ENCODE data around the gene CWF19L2.

The CWF19L2 gene

DNA sequence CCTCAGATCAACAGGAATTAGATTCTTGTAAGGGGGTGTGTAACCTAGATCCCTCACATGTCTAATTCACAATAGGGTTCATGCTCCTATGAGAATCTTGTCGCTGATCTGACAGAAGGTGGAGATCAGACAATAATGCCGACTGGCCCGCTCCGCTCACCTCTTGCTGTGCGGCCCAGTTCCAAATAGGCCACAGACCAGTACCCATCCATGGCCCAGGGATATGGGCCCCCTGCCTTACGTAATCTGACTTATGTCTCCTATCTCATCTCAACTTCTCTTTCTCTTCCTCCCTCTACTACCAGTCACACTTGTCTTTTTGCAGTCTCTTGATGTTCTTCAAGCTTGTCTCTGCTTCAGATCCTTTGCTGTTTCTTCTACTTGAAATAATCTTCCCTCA lies 70.0 kb downstream of the CWF19L2 start:
- Histone ChIP-seq H2AFZ (ENCODE audit: low read length, unreplicated experiment) (no peak overlapping the region), H3K27ac (ENCODE audit: low read depth, low read length) (no peak overlapping the region), H3K4me3 (ENCODE audit: low read depth, low read length) (no peak overlapping the region), H3K79me2 (ENCODE audit: control insufficient read depth, insufficient read depth, low read length, unreplicated experiment) (no peaks in the 10 kb centered on the region), H3K4me1 (ENCODE audit: control insufficient read depth, insufficient read depth, low read length, unreplicated experiment) (peaks cover 8% of the 10 kb centered on the region), H3K36me3 (ENCODE audit: insufficient read depth, low read length) (peaks cover 10% of the 10 kb centered on the region), H3K27me3 (ENCODE audit: insufficient read depth, low read length) (no peaks in the 10 kb centered on the region)

DNA sequence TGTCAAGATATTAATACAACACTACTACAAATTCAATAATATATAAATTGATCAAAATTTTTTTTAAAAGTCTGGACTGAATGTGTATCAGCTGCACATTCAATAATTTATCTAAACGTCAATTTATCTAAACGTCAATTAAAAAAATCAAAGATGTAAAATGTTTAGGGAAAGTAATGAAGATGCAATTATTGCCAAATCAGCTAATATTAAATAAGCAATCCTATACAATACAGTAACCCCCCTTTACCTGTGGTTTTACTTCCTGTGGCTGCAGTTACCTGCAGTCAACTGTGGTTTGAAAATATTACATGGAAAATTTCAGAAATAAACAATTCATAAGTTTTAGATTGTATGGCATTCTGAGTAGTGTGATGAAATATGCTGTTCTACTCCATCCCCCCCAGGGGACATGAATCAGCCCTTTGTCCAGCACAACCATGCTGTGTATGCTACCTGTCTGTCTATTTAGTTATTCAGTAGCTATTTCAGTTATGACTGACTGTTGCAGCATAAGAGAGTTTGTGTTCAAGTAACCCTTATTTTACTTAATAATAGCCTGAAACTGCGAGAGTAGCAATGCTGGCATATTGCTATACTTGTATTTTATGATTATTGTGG lies 72.2 kb downstream of the CWF19L2 start:
- no peak overlapping the region for H3K27ac ChIP-seq (ENCODE audit: low read depth, low read length)
- no peak overlapping the region for H3K4me3 ChIP-seq (ENCODE audit: low read depth, low read length)
- H3K36me3 ChIP-seq (ENCODE audit: insufficient read depth, low read length), result peaks cover 3% of the 10 kb centered on the region
- H3K4me1 ChIP-seq (ENCODE audit: control insufficient read depth, insufficient read depth, low read length, unreplicated experiment), result peaks cover 8% of the 10 kb centered on the region
- no peak overlapping the region for H2AFZ ChIP-seq (ENCODE audit: low read length, unreplicated experiment)
- no peaks in the 10 kb centered on the region for H3K27me3 ChIP-seq (ENCODE audit: insufficient read depth, low read length)
- H3K79me2 ChIP-seq (ENCODE audit: control insufficient read depth, insufficient read depth, low read length, unreplicated experiment), result no peaks in the 10 kb centered on the region

DNA sequence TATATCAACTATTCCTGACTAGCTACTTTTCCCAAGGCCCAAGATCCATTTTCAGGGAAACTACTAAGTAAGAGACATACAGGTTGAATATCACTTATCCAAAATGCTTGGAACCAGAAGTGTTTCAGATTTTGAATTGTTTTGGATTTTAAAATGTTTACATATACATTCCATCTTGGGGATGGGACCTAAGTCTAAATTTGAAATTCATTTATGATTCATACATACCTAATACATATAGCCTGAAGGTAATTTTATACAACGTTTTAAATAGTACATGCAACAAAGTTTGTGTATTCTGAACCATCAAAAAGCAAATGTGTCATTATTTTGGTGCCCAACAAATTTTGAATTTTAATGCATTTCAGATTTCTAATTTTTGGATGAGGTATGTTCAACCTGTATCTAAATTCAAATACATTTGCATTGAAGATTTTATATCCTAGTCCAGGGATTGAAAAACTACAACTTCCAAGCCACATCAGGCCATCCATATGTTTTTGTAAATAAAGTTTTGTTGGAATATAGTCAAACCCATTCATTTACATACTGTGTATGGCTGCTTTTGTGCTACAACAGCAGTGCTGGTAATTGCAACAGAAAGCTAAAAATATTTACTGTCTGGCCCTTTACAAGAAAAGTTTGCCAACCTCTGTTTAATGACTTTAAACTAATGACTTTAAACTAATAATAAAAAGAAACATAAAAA lies 73.3 kb downstream of the CWF19L2 start:
- Histone ChIP-seq H3K4me3 (ENCODE audit: low read depth, low read length) (no peak overlapping the region), H3K79me2 (ENCODE audit: control insufficient read depth, insufficient read depth, low read length, unreplicated experiment) (no peaks in the 10 kb centered on the region), H3K27ac (ENCODE audit: low read depth, low read length) (no peak overlapping the region), H3K27me3 (ENCODE audit: insufficient read depth, low read length) (no peaks in the 10 kb centered on the region), H3K36me3 (ENCODE audit: insufficient read depth, low read length) (no peaks in the 10 kb centered on the region; the same call in 1 of the 2 replicates), H2AFZ (ENCODE audit: low read length, unreplicated experiment) (no peak overlapping the region), H3K4me1 (ENCODE audit: control insufficient read depth, insufficient read depth, low read length, unreplicated experiment) (peaks cover 8% of the 10 kb centered on the region)

DNA sequence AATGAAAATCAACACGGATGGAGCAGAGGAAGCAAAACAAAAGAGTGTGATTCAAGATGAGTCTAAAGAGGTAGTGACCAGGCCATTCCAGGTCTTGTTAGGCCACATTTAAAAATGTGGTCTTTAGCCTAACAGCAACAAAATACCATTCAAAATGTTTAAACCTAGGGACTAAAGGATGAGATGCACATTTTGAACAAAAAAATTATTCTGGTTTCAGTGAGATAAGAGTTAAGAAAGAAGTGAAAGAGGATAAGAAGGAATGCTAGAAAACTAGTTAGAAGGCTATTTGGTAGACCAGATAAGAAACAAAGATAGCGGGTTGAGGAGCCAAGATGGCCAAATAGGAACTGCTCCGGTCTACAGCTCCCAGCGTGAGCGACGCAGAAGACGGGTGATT lies 85.2 kb downstream of the CWF19L2 start:
- H3K27ac ChIP-seq (ENCODE audit: low read depth, low read length), result no peak overlapping the region
- peaks cover 5% of the 10 kb centered on the region for H3K4me1 ChIP-seq (ENCODE audit: control insufficient read depth, insufficient read depth, low read length, unreplicated experiment)
- H3K79me2 ChIP-seq (ENCODE audit: control insufficient read depth, insufficient read depth, low read length, unreplicated experiment), result no peaks in the 10 kb centered on the region
- H3K27me3 ChIP-seq (ENCODE audit: insufficient read depth, low read length), result no peaks in the 10 kb centered on the region
- no peaks in the 10 kb centered on the region for H3K36me3 ChIP-seq (ENCODE audit: insufficient read depth, low read length)
- no peak overlapping the region for H2AFZ ChIP-seq (ENCODE audit: low read length, unreplicated experiment)
- H3K4me3 ChIP-seq (ENCODE audit: low read depth, low read length), result no peak overlapping the region

DNA sequence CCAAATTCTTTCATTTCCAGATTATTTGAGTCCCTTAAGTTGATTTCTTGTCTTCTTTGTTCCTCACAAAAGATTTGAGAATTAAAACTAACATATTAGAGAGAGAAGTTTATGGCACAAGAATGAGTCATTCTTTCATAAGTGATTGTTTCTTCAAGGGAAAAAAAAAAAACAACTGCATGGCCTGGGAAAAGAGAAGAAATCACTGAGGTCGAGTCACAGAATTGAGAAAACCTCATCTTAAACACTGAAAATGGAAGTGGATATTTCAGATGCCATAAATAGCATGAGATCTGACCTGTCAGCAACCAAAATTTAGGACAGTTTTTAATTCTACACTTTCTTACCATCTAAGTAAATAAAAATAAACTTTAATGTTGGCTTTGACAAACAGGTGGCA lies 87.2 kb downstream of the CWF19L2 start:
- H3K27ac ChIP-seq (ENCODE audit: low read depth, low read length), result peak overlapping the region; percentile 26; the same call in 1 of the 2 replicates
- no peaks in the 10 kb centered on the region for H3K79me2 ChIP-seq (ENCODE audit: control insufficient read depth, insufficient read depth, low read length, unreplicated experiment)
- peaks cover 5% of the 10 kb centered on the region for H3K4me1 ChIP-seq (ENCODE audit: control insufficient read depth, insufficient read depth, low read length, unreplicated experiment)
- H2AFZ ChIP-seq (ENCODE audit: low read length, unreplicated experiment), result no peak overlapping the region
- H3K4me3 ChIP-seq (ENCODE audit: low read depth, low read length), result no peak overlapping the region
- no peaks in the 10 kb centered on the region for H3K36me3 ChIP-seq (ENCODE audit: insufficient read depth, low read length)
- no peaks in the 10 kb centered on the region for H3K27me3 ChIP-seq (ENCODE audit: insufficient read depth, low read length)

DNA sequence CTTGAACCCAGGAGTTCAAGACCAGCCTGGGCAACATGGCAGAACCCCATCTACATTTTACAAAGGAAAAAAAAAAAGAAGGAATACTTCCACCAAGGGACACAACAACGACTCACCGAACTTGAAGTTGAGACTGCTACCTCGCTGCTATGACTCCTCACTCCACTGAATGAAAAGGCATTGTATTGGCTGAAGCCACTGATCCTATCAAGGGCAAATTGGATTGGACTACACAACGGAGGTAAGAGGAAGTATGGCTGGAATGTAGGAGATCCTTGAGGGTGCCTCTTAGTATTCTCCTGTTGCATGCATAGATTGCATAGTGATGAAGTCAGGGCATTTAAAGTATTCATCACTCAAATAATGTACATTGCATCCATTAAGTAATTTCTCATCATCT lies 97.9 kb downstream of the CWF19L2 start:
- Histone ChIP-seq H3K36me3 (ENCODE audit: insufficient read depth, low read length) (peaks cover 6% of the 10 kb centered on the region), H3K27me3 (ENCODE audit: insufficient read depth, low read length) (no peaks in the 10 kb centered on the region), H2AFZ (ENCODE audit: low read length, unreplicated experiment) (no peak overlapping the region), H3K79me2 (ENCODE audit: control insufficient read depth, insufficient read depth, low read length, unreplicated experiment) (no peaks in the 10 kb centered on the region), H3K4me3 (ENCODE audit: low read depth, low read length) (no peak overlapping the region), H3K4me1 (ENCODE audit: control insufficient read depth, insufficient read depth, low read length, unreplicated experiment) (no peaks in the 10 kb centered on the region), H3K27ac (ENCODE audit: low read depth, low read length) (no peak overlapping the region)

DNA sequence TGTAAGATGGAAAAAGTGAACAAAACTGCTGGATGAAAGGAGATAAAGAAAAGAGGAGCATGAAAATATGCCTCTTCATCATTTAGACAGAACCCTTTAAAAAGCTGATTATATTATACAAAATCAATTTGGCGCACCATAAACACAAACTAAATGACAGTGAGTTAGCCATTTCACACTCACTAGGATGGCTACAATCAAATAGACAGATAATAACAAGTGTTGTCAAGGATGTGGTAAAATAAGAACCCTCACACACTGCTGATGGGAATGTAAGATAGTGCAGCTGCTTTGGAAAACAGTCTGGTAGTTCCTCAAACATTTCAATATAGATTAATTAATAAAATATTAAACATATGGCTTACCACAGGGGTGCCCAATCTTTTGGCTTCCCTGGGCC lies 99.7 kb downstream of the CWF19L2 start:
- Histone ChIP-seq H3K27me3 (ENCODE audit: insufficient read depth, low read length) (no peaks in the 10 kb centered on the region), H2AFZ (ENCODE audit: low read length, unreplicated experiment) (no peak overlapping the region), H3K79me2 (ENCODE audit: control insufficient read depth, insufficient read depth, low read length, unreplicated experiment) (no peaks in the 10 kb centered on the region), H3K27ac (ENCODE audit: low read depth, low read length) (no peak overlapping the region), H3K4me1 (ENCODE audit: control insufficient read depth, insufficient read depth, low read length, unreplicated experiment) (no peaks in the 10 kb centered on the region), H3K36me3 (ENCODE audit: insufficient read depth, low read length) (peaks cover 6% of the 10 kb centered on the region), H3K4me3 (ENCODE audit: low read depth, low read length) (no peak overlapping the region)

DNA sequence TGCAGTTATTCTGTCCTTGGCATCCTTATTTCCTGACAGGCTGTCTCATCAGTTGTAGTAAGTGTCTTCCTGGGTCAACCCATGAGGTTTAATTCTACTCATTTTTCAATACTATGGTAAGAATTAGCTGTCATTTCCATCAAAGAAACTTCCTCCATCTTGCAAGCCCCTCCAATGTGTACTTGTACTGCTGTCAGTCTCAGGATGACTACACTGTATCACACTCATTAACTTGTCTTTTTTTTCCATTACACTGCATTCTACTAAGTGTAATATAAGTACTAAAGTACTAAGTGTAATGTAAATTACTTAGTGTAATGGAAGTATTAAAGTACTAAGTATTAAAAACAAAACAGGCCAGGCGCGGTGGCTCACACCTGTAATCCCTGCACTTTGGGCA lies 102.8 kb downstream of the CWF19L2 start:
- Histone ChIP-seq H3K4me1 (ENCODE audit: control insufficient read depth, insufficient read depth, low read length, unreplicated experiment) (no peaks in the 10 kb centered on the region), H2AFZ (ENCODE audit: low read length, unreplicated experiment) (no peak overlapping the region), H3K79me2 (ENCODE audit: control insufficient read depth, insufficient read depth, low read length, unreplicated experiment) (no peaks in the 10 kb centered on the region), H3K27ac (ENCODE audit: low read depth, low read length) (no peak overlapping the region), H3K27me3 (ENCODE audit: insufficient read depth, low read length) (no peaks in the 10 kb centered on the region), H3K4me3 (ENCODE audit: low read depth, low read length) (no peak overlapping the region), H3K36me3 (ENCODE audit: insufficient read depth, low read length) (peaks cover 4% of the 10 kb centered on the region; the same call in 1 of the 2 replicates)

DNA sequence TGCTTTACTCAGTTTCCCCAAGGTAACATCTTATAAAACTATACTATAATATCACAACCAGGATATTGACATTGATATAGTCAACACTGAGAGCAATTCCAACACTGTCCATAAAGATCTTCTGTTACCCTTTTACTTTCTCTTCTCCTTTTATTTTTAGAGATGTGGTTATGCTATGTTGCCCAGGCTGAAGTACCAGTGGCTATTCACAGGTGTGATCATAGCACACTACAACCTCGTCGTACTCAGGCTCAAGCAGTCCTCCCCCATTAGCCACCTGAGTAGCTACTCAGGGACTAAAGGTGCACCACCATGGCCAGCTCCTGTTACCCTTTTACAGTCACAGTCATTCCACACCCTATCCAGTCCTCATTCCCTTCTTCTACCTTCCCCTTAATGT lies 119.7 kb downstream of the CWF19L2 start:
- Histone ChIP-seq H3K27me3 (ENCODE audit: insufficient read depth, low read length) (no peaks in the 10 kb centered on the region), H3K4me3 (ENCODE audit: low read depth, low read length) (no peak overlapping the region), H2AFZ (ENCODE audit: low read length, unreplicated experiment) (no peak overlapping the region), H3K36me3 (ENCODE audit: insufficient read depth, low read length) (no peaks in the 10 kb centered on the region), H3K4me1 (ENCODE audit: control insufficient read depth, insufficient read depth, low read length, unreplicated experiment) (no peaks in the 10 kb centered on the region), H3K79me2 (ENCODE audit: control insufficient read depth, insufficient read depth, low read length, unreplicated experiment) (no peaks in the 10 kb centered on the region), H3K27ac (ENCODE audit: low read depth, low read length) (no peak overlapping the region)

DNA sequence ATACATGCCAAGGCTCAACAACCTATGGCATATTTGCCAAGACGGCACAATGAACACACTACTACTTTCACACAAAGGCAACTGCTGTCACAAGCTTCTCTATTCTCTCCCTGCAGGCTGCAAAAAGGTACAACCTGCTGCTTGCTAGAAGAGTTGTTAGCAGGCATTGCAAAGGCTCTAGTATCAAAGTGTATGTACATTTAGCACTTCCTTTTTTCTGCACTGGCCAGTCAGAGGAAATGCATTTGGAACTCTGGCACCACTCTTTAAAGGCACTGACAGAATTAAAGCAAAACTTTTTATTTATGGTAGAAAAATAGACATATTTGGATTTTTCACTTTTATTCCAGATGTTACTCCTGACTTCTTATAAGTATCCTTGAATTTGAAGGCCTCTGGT lies 125.9 kb downstream of the CWF19L2 start:
- no peak overlapping the region for H3K4me3 ChIP-seq (ENCODE audit: low read depth, low read length)
- no peak overlapping the region for H3K27ac ChIP-seq (ENCODE audit: low read depth, low read length)
- no peaks in the 10 kb centered on the region for H3K4me1 ChIP-seq (ENCODE audit: control insufficient read depth, insufficient read depth, low read length, unreplicated experiment)
- H3K79me2 ChIP-seq (ENCODE audit: control insufficient read depth, insufficient read depth, low read length, unreplicated experiment), result no peaks in the 10 kb centered on the region
- no peaks in the 10 kb centered on the region for H3K27me3 ChIP-seq (ENCODE audit: insufficient read depth, low read length)
- no peak overlapping the region for H2AFZ ChIP-seq (ENCODE audit: low read length, unreplicated experiment)
- peaks cover 2% of the 10 kb centered on the region; the same call in 1 of the 2 replicates for H3K36me3 ChIP-seq (ENCODE audit: insufficient read depth, low read length)

DNA sequence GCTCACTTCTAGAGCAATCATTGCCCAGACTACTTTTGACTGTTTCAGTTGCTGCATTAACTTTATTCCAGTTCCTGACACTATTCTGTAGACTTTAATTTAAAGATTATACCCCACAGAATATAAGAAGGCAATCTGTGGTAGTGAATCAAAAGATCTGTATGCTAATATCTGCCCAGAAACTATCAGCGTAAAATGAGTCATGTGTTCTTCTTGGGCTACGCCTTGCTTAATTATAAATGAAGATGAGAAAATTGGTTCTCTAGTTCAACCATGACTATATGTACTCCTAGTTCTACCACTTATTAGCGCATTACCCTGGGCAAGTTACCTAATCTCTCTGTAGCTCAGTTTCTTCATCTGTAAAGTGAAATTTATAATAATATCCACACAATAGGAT lies 128.5 kb downstream of the CWF19L2 start:
- H3K36me3 ChIP-seq (ENCODE audit: insufficient read depth, low read length), result peaks cover 7% of the 10 kb centered on the region; the same call in 1 of the 2 replicates
- no peaks in the 10 kb centered on the region for H3K4me1 ChIP-seq (ENCODE audit: control insufficient read depth, insufficient read depth, low read length, unreplicated experiment)
- no peak overlapping the region for H3K27ac ChIP-seq (ENCODE audit: low read depth, low read length)
- H3K27me3 ChIP-seq (ENCODE audit: insufficient read depth, low read length), result no peaks in the 10 kb centered on the region
- no peaks in the 10 kb centered on the region for H3K79me2 ChIP-seq (ENCODE audit: control insufficient read depth, insufficient read depth, low read length, unreplicated experiment)
- no peak overlapping the region for H2AFZ ChIP-seq (ENCODE audit: low read length, unreplicated experiment)
- no peak overlapping the region for H3K4me3 ChIP-seq (ENCODE audit: low read depth, low read length)
